GM12891 (cell line): Measurements from ENCODE around the gene MEP1A.

Experiments used
- POLR2A ChIP-seq: IDR thresholded peaks from 2 replicates; pipeline ENCODE4 v1.6.1; 2011; ENCODE audit warnings: low read depth, low read length, control low read depth
- POLR2AphosphoS5 ChIP-seq: IDR thresholded peaks from 2 replicates; pipeline ENCODE4 v1.6.1; 2011; ENCODE audit warnings: low read depth, low read length, control low read depth
- POU2F2 ChIP-seq: IDR thresholded peaks from 2 replicates; pipeline ENCODE4 v1.6.1; 2011; ENCODE audit warnings: low read depth, mild to moderate bottlenecking, control low read depth, low read length, moderate library complexity
- TAF1 ChIP-seq: IDR thresholded peaks from 2 replicates; pipeline ENCODE4 v1.6.1; 2011; ENCODE audit warnings: low read depth, low read length, control low read depth

DNA sequence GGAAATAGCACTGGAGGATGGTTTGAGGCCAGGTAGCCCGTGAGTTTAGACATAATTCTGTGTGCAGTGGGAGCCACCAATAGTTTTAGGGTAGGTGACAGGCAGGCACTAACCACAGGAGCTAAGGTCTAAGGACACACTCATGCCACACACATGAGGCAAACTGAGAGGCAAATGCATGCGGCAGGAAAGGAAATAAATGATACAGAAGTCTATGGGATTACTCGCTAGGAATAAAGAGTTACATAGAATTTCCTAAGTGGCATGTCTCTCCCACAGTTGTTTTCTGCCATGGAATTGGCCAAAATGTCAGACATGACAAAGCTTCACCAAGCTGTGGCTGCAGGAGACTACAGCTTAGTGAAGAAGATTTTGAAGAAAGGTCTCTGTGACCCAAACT lies 41.5 kb upstream of the MEP1A start:
- TF ChIP-seq POLR2AphosphoS5 (no peak), TAF1 (no peak), POLR2A (no peak), POU2F2 (no peak)
